ENCODE measurements around the gene CENPQ. TPM values are rescaled to one million over a fixed set of nuclear protein-coding genes. Genes with fewer than 3 reads are reported as not detected.

Gene CENPQ
- total RNA-seq, 1 donor from 2014 or later = 3.1 TPM

- DNase-seq (ENCODE audit: low read depth in 2 of 2) = no peak
Observed at GRCh38 chr6:49540614-49541013, 77.4 kb downstream of the CENPQ start.

- peak in 1 of 2 donors; percentile 55 for DNase-seq (ENCODE audit: low read depth in 2 of 2)
Observed at GRCh38 chr6:49541210-49541724, 78.1 kb downstream of the CENPQ start.

GRCh38 chr6:49541936-49542335 lies 78.8 kb downstream of the CENPQ start:
- DNase-seq (ENCODE audit: low read depth in 2 of 2) = no peak

Other genes starting within 250 kb of the CENPQ start
- 10.2 and 11.9 TPM in 2 replicates for gene MMUT, start 117 bp upstream of the CENPQ start, total RNA-seq
- not detected in 2 replicates for gene GLYATL3, start 36.6 kb downstream of the CENPQ start, total RNA-seq
- gene C6orf141, start 87.3 kb downstream of the CENPQ start, total RNA-seq = 23.4 and 45.5 TPM in 2 replicates
- not detected in 2 replicates for gene RHAG, start 173.5 kb downstream of the CENPQ start, total RNA-seq

All from dermis microvascular lymphatic vessel endothelial cell (primary cell).